Measurements from ENCODE around the gene HMCN1. TPM values are rescaled to one million over a fixed set of nuclear protein-coding genes. Genes with fewer than 3 reads are reported as not detected.

The HMCN1 gene
- total RNA-seq, 4 donors from 2014 or later: 1.0 to 8.1 (median 2.5) TPM

DNA sequence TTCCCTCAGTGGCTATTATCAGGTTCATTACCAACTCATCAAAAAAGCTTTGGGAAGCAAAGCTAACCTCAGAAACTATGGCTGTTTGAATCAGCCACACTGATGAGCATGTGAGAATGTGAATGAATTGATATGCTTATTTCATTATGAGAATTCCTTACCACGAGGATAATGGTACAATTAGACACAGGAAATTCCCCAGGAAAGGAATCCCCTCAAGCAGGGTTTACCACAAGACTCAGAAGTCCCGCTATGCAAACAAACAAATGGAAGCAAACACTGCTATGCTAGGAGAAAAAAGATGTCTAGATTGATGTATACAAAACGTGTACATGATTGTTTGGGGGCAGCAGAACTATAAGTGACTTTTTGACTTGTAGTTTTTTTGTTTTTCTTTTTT lies 205.0 kb downstream of the HMCN1 start:
- DNase-seq (ENCODE audit: low spot score in 2 of 2): no peak
- WGBS, 2 donors: 52 to 58% methylated on average over 3 of the region's 3 CpGs
- intact Hi-C loops (cut with DNase I; ENCODE audit: low total_unique reads): no loop called here
- no peak for TF ChIP-seq CTCF (IDR thresholded peaks at IDR 0.05)
- no peak for TF ChIP-seq POLR2A (IDR thresholded peaks at IDR 0.05)
- no peak overlapping the region for H3K4me3 ChIP-seq (ENCODE audit: low read depth, poor library complexity, severe bottlenecking)

- H3K4me3 ChIP-seq (ENCODE audit: low read depth, poor library complexity, severe bottlenecking): no peak overlapping the region
- DNase-seq (ENCODE audit: low spot score in 2 of 2): no peak
- whole genome bisulfite sequencing, 2 donors: 94 to 99% methylated on average over 4 of the region's 4 CpGs
- intact Hi-C loops (cut with DNase I; ENCODE audit: low total_unique reads): no loop called here
- TF ChIP-seq CTCF (IDR thresholded peaks at IDR 0.05) (no peak), POLR2A (IDR thresholded peaks at IDR 0.05) (no peak)
Observed at GRCh38 chr1:185942961-185943360, 208.8 kb downstream of the HMCN1 start.

DNA sequence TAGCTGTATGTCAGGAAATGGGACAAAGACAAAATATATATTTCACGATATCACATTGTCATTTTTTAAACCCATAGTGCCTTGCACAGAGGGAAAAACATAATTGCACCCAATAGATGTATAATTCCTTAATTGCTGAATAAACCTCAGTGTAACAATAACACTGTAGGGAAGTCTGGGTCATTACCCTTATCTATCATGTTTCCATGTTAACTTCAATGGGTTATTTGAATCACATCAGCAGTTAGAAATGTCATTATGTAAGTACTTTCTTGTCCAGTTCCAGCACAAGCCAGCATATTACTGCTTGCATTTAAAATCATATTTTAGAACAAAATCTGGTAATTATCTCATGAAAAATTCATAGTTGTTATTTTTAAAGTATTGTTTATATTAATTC lies 222.7 kb downstream of the HMCN1 start:
- no peak overlapping the region for H3K4me3 ChIP-seq (ENCODE audit: low read depth, poor library complexity, severe bottlenecking)
- intact Hi-C loops (cut with DNase I; ENCODE audit: low total_unique reads): no loop called here
- TF ChIP-seq POLR2A (IDR thresholded peaks at IDR 0.05): no peak
- no peak for TF ChIP-seq CTCF (IDR thresholded peaks at IDR 0.05)
- WGBS, 2 donors: 69 to 89% methylated on average over 1 of the region's 1 CpG
- no peak for DNase-seq (ENCODE audit: low spot score in 2 of 2)

GRCh38 chr1:185957441-185958363 lies 223.5 kb downstream of the HMCN1 start:
- H3K4me3 ChIP-seq (ENCODE audit: low read depth, poor library complexity, severe bottlenecking): no peak overlapping the region
- 71 to 72% methylated on average over 3 of the region's 3 CpGs for WGBS, 2 donors
- no peak for DNase-seq (ENCODE audit: low spot score in 2 of 2)
- intact Hi-C loops (cut with DNase I; ENCODE audit: low total_unique reads): no loop called here
- TF ChIP-seq POLR2A (IDR thresholded peaks at IDR 0.05) (no peak), CTCF (IDR thresholded peaks at IDR 0.05) (no peak)

GRCh38 chr1:185960422-185961321 lies 226.5 kb downstream of the HMCN1 start:
- intact Hi-C loops (cut with DNase I; ENCODE audit: low total_unique reads): no loop called here
- no peak for TF ChIP-seq POLR2A (IDR thresholded peaks at IDR 0.05)
- no peak for TF ChIP-seq CTCF (IDR thresholded peaks at IDR 0.05)
- DNase-seq (ENCODE audit: low spot score in 2 of 2): no peak
- H3K4me3 ChIP-seq (ENCODE audit: low read depth, poor library complexity, severe bottlenecking): no peak overlapping the region
- WGBS, 2 donors: 55 to 61% methylated on average over 5 of the region's 5 CpGs

Data from lower leg skin (tissue), 4 donors.